ENCODE data around the gene CSNK2A3. TPM values are rescaled to one million over a fixed set of nuclear protein-coding genes. Genes with fewer than 3 reads are reported as not detected.
"Not testable (repeated sequence)": the region's sequence is repeated elsewhere in the genome, so short reads cannot be mapped to it uniquely, and the experiment has no call there.

The CSNK2A3 gene
- total RNA-seq, 1 experiment from 2014 or later, result 5.0 TPM

DNA sequence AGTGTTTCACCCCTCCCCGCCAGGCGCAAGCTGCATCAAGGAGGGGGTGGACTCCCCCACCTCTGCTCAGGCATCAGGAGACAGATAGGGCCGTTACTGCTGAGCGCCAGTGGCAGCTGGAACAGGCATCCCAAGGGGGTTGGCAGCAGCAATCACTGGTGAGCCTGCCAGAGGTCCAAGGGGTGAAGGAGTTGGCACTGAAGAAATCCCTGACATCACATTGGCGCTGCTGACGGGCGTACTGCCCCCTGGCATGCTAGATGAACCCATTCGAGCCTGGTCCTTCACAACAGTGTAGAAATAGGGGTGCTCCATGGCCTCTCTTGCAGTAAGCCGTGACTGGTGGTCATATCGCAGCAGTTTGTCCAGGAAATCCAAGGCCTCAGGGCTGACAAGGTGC lies 1.2 kb downstream of the CSNK2A3 start:
- H3K9me3 ChIP-seq, DNase-seq: not testable (repeated sequence)

DNA sequence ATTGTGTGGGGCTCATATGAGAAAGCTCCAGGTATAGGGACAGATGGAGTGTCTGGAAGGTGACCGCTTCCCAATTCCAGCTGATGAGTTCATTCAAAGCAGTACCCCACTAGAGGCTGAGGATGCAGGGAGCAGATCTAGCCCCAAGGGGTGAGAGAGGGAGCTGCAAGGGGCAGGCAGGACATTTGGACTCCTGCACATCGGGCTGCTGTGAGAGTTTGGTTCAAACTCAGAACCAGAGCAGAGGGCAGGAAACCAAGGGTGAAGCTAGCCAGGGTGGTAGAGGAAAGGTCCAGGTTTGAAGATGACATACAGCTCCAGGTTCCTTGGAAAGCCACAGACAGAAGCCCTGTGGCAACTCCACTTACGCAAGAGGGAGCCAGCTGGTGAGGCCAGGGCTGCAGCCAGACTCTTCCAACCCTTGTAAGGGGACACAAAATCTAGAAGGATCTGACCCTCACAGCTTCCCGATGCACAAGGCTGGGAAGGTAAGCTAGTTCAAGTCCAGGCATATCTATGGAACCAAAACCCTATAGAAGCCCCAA lies 1.9 kb downstream of the CSNK2A3 start:
- no peak for DNase-seq
- Histone ChIP-seq H3K9me3 (no peaks in the 10 kb centered on the region), H3K27me3 (no peaks in the 10 kb centered on the region), H3K36me3 (no peaks in the 10 kb centered on the region), H3K4me3 (no peak overlapping the region)

More for the DNA sequence above, 1.2 kb downstream of the CSNK2A3 start:
- H3K27me3 ChIP-seq, H3K4me3 ChIP-seq, H3K36me3 ChIP-seq: not testable (repeated sequence)

DNA sequence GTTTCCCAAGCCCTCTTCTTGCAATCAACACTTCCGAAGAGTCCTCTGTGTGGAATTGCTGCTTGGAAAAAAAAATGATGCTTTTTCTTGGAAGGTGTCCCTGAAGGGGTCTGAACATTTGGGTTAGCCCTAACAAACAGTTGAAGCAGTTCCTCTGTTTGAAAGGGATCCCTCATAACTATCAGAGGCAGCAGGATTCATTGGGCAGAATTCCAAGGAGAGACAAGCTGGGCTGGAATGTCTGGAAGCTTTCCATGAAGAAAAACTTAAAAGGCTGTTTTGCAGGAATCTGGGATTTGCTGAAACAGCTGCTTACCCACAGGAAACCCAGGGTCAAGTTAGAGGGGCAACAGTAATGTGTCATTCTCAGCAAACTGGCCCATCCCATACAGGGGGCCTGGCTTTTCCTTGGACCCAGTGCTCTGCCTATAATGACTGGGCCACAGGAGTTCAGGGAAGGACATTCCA lies 3.1 kb downstream of the CSNK2A3 start:
- Histone ChIP-seq H3K9me3 (no peaks in the 10 kb centered on the region), H3K27me3 (no peaks in the 10 kb centered on the region), H3K36me3 (no peaks in the 10 kb centered on the region), H3K4me3 (no peak overlapping the region)
- peak; percentile 41 for DNase-seq

DNA sequence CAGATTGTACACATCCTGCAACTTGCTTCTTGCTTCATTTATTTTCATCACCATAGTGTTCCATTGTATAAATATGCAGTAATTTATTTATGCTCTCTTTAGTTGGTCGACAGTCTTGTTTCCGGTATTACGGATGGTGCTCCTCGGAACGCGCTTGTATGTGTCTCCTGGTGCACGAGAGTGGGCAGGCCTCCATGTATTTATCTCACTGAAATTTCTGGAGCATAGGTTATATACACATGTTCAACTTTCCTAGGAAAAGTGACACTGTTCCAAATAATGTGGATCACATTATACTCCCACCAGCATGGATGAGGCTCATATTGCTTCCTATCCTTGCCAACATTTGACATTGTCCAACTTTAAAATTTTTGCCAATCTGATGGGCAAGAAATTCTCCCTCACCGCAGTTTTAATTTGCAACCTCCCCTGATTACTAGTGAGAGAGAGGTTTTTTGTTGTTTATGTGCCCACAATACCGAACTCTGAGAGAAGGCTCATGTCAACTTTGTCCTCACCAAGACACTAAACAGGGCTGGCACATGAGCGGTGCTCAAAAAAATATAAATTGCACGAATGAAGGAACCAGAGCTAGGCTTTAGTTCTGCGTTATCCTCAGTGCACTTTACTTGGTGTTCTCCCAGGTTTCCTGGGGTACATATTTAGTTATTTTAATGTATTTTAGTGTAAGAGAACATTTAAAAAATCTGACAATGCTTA lies 3.8 kb downstream of the CSNK2A3 start:
- Histone ChIP-seq H3K27me3 (no peaks in the 10 kb centered on the region), H3K9me3 (no peaks in the 10 kb centered on the region), H3K36me3 (no peaks in the 10 kb centered on the region), H3K4me3 (no peak overlapping the region)
- no peak for DNase-seq

DNA sequence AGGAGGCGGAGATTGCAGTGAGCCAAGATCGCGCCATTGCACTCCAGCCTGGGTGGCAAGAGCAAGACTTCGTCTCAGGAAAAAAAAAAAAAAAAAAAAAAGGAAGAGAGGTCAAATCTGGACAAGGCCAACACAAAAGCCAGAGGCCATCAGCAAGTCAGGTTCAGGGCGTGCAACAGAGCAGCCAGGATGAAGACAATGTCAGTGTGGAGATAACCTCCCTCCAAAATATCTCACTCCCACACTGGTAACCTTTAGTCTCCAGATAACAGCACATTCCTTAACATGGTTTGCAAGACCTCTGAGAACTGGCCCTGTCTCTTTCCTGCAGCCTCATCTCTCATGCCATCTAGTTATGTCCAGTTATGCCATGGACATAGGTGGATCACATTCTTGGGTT lies 4.7 kb downstream of the CSNK2A3 start:
- DNase-seq, result no peak
- no peaks in the 10 kb centered on the region for H3K27me3 ChIP-seq
- no peaks in the 10 kb centered on the region for H3K36me3 ChIP-seq

DNA sequence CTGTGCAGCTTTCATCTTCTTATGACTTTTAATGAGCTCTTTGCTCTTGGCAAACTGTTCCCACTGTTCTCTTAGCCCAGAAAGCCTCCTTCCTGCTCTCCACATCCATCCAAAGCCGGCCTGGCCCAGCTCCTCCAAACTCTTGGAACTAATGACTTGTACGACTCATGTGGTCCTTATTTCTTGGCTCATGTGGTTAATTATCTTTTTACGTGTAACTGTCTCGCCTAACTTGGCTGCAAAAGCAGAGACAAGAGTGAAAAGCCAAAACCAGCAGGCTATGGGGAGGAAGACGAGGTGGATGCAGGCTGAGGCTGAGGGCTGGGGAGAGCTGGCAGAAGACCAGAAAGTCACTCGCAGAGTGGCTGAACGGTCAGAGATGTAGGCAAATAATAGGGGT lies 5.5 kb downstream of the CSNK2A3 start:
- Histone ChIP-seq H3K4me3 (no peak overlapping the region), H3K9me3 (no peaks in the 10 kb centered on the region), H3K36me3 (no peaks in the 10 kb centered on the region), H3K27me3 (no peaks in the 10 kb centered on the region)
- DNase-seq, result peak; percentile 67

More for the DNA sequence above, 4.7 kb downstream of the CSNK2A3 start:
- H3K9me3 ChIP-seq, result no peaks in the 10 kb centered on the region
- no peak overlapping the region for H3K4me3 ChIP-seq

DNA sequence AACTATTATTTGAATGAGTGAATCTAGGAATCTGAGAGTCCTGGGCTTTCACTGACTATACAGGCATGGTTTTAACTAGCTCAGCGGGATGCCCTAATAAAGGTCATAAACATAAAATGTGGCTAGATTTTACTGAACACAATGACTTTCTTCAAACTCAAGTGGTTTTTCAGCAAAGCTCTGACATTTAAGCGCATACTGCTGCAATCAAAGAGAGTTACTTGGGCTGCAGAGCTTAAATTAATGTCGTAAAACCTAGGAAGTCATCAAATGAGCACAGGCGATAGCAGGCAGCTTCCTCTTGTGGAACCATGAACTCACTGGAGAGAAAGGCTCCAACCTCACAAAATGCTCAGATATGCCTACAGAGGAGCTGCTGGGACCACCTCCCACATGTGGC lies 6.7 kb downstream of the CSNK2A3 start:
- no peaks in the 10 kb centered on the region for H3K36me3 ChIP-seq
- no peak overlapping the region for H3K4me3 ChIP-seq
- DNase-seq, result no peak

DNA sequence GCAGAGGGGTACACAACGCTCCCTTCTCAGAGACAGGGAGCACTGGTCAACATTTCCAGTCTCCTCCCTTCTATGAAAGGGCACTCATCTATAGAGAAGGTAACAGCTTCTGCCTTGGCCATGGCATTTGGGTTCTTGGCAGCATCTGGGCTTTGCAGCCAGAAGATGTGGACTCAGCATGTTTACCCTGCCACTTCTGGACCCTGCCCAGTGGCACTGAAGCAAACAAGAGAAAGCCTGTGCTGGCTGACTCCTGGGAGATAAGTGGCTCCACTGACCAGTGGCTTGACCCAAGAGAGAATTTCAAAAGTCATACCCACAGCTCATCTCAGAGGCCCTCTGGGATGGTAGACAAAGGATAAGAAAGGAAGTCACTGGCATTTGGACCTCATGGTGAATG lies 8.0 kb downstream of the CSNK2A3 start:
- Histone ChIP-seq H3K4me3 (no peak overlapping the region), H3K9me3 (no peaks in the 10 kb centered on the region), H3K27me3 (no peaks in the 10 kb centered on the region), H3K36me3 (no peaks in the 10 kb centered on the region)
- DNase-seq, result no peak

More for the DNA sequence above, 6.7 kb downstream of the CSNK2A3 start:
- Histone ChIP-seq H3K27me3 (no peaks in the 10 kb centered on the region), H3K9me3 (no peaks in the 10 kb centered on the region)

DNA sequence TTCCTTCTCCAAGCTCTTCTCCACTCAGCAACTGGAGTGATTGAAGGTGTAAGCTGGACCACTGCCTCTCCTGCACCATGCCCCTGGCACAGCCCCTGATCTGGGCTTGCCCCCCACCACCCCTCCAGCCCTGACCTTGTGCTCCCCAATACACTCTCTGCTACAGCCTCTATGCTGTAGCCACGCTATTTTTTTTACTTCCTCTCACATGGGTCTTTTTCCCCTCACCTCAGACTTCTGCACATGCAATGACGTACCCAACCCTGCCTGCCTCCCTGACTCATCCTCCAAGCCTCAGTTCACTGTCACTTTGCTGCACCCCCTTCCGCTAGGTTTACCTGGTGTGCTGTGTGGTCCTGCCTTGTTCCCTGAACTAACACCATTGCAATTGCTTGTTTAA lies 9.0 kb downstream of the CSNK2A3 start:
- no peak for DNase-seq
- H3K27me3 ChIP-seq, result no peaks in the 10 kb centered on the region
- no peaks in the 10 kb centered on the region for H3K9me3 ChIP-seq
- no peaks in the 10 kb centered on the region for H3K36me3 ChIP-seq
- H3K4me3 ChIP-seq, result no peak overlapping the region

DNA sequence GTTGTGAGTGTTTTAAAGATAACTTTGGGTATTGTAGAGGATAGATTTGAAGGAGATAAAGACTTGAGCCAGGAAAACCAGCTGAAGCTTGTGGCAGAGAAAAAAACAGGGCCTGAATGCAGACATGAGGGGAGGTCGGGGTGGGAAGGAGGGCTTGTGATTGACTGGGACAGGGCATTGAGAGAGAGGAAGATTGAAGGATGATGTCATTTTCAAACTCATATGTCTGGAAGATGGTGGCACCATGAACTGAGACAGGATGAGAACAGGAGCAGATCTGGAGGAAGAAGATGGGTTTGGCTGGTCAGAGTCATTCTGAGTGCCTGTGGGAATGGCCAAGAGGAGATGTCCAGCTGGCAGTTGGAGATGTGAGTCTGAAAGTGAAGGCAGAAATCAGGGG lies 14.7 kb downstream of the CSNK2A3 start:
- H3K27me3 ChIP-seq, result no peaks in the 10 kb centered on the region
- H3K4me3 ChIP-seq, result no peak overlapping the region
- no peaks in the 10 kb centered on the region; the same call in 1 of the 2 replicates for H3K36me3 ChIP-seq
- no peak for DNase-seq
- H3K9me3 ChIP-seq, result no peaks in the 10 kb centered on the region

DNA sequence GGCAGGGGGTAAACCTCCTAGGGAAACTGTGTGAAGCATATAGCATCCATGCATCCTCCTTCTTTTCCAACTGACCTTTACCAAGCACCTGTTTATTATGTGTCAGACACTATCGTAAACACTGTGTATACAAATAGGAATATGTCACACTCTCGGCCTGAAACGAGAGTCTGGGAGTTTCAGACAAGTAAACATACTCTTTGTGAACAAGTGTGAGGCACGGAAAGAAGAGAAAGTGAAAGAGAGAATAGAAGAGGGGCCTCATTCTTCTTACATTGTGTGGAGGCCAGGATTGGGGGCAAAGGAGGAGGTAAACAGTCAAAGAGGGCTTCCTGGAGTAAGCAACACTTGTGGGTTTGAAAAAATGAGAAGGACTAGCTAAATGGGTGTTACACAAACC lies 16.4 kb downstream of the CSNK2A3 start:
- Histone ChIP-seq H3K36me3 (no peaks in the 10 kb centered on the region; the same call in 1 of the 2 replicates), H3K27me3 (no peaks in the 10 kb centered on the region), H3K9me3 (no peaks in the 10 kb centered on the region), H3K4me3 (no peak overlapping the region)
- no peak for DNase-seq

DNA sequence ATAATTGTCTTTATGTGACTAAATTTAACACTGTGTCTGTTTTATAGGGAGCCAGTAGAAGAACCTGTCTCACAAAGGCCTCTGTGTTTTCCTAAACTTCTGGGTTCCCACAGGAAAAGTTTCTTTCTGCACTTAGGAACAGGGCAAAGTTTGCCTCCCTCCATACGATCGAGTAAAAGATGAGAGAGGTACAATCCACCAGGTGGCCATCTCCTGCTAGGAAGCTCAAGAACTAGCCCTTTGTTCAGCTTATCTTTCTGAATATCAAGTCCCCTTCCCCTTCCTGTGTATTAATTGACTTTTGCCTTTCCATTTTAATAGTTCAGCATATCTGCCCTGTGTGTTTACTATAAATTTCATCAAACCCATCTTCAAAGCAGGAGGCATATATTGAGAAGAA lies 18.0 kb downstream of the CSNK2A3 start:
- Histone ChIP-seq H3K27me3 (no peaks in the 10 kb centered on the region), H3K9me3 (no peaks in the 10 kb centered on the region), H3K4me3 (no peak overlapping the region), H3K36me3 (no peaks in the 10 kb centered on the region; the same call in 1 of the 2 replicates)
- DNase-seq, result no peak

DNA sequence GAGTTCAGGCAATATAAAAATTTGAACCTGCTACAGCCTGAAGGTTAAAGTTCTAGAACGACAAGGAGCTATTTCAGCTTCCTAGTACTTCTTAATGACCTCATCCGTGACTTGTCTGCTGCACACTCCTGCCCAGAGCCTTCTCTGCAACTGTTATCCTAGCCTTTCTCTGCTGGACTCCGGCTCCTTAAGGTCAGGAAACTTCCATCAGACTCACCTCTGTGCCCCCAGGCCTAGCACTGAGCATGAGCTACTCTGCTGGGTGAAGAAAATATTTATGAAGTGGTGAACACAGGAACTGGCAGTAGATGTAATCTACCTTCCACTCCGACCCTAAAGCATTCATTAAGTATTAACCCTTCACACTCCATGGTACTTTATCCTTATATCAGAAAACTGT lies 18.4 kb downstream of the CSNK2A3 start:
- H3K36me3 ChIP-seq, result no peaks in the 10 kb centered on the region; the same call in 1 of the 2 replicates
- H3K9me3 ChIP-seq, result no peaks in the 10 kb centered on the region
- DNase-seq, result no peak
- no peak overlapping the region for H3K4me3 ChIP-seq
- no peaks in the 10 kb centered on the region for H3K27me3 ChIP-seq

DNA sequence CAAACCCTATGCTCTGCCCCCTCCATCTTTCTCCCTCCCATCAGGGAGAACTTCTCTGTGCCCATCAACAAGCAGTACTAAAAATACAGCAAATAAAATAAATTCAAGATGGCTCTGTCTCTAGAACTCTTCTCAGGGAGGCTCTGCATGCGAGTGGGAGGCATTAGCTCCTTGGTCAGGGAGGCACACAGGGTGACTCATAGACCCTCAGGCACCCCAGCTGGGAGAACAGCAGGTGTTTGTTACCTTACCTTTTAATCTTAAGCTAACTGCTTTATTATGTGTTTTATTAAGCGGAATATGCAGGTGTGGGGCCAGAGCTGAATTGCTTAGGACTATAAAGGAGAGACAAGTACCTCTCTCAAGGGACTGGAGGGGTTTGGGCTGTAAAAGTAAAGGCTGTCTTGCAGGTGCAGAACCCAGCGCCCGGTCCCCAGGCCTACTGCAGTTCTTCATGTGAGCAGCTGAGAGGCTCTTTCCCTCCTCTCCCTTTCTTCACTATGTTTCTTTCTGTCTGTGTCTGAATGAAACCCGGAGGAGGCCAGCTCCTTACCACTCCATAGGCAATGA lies 20.8 kb downstream of the CSNK2A3 start:
- Histone ChIP-seq H3K9me3 (no peaks in the 10 kb centered on the region), H3K4me3 (no peak overlapping the region), H3K27me3 (no peaks in the 10 kb centered on the region), H3K36me3 (no peaks in the 10 kb centered on the region; the same call in 1 of the 2 replicates)
- no peak for DNase-seq

DNA sequence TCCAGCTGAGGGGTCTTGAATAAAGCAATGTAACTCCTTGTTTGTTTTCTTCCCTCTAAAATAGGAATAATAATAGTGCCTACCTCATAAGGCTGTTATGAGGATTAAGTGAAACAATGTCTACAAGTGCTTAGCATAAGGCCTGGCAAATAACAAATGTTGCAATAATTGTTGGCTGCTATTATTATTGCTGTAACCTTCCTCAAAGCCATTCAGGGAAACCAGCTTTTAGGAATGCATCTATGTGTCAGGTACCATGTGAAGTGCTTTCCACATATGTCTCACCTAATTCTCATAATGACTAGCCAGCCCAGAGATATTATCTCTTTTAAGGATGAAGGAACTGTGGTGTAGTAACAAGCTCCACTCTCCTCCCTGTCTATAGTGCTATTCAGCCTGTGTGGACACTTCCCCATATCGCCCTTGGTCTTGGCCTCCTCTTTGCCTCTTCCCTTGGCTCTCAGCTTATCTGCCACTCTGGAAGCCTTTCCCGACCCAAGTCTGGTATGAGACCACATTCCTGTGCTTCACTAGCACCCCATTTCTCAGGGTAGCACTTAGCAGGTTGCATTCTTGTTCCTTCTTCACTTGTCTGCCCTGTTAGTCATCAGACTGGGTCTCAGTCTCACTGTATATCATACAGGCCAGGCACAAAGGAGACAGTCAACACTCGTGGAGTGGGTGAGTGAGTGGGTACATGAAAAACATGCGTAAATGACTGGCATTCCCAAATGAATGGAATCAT lies 23.8 kb downstream of the CSNK2A3 start:
- H3K9me3 ChIP-seq, result no peaks in the 10 kb centered on the region
- no peak for DNase-seq

DNA sequence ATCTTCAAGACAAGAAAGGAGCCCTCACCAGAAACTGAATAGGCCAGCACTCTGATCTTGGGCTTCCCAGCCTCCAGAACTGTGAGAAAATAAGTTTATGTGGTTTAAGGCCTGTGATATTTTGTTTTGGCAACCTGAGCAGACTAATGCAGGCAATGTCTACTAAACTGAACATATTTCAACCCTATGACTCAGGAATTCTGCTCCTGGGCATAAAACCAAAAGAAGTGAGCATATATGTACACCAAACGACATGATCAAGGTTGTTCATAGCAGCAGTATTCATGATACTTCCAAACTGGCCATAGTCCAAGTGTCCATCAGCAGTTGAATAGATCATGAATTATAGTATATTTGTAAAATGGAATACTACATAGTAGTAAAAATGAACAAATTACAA lies 29.0 kb downstream of the CSNK2A3 start:
- Histone ChIP-seq H3K4me3 (no peak overlapping the region), H3K27me3 (no peaks in the 10 kb centered on the region), H3K9me3 (peaks cover 6% of the 10 kb centered on the region), H3K36me3 (peaks cover 15% of the 10 kb centered on the region)
- DNase-seq, result no peak

More for the DNA sequence above, 23.8 kb downstream of the CSNK2A3 start:
- H3K36me3 ChIP-seq, result peaks cover 9% of the 10 kb centered on the region
- no peak overlapping the region for H3K4me3 ChIP-seq
- H3K27me3 ChIP-seq, result no peaks in the 10 kb centered on the region

DNA sequence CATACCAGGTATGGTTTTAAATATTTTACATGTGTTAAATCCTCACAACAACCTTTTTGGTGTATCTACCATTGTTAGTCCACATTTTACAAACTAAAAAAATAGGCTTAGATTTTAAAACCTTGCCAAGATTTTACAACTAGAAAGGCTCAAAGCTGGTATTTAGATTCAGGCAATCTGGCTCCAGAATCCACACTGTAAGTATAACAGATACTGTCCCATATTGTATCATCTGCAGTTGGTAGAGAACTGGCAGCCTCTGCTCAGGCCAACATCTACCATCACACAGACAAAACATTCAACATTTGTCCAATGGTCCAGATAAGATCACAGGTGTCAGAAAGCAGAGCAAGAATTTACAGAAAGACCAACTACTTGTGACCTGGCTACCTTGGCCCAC lies 30.9 kb downstream of the CSNK2A3 start:
- no peak for DNase-seq
- peaks cover 15% of the 10 kb centered on the region for H3K36me3 ChIP-seq
- H3K4me3 ChIP-seq, result no peak overlapping the region
- H3K9me3 ChIP-seq, result peaks cover 6% of the 10 kb centered on the region
- H3K27me3 ChIP-seq, result no peaks in the 10 kb centered on the region

All from MG63 (cell line).